ENCODE results near the gene SETD2.

DNA sequence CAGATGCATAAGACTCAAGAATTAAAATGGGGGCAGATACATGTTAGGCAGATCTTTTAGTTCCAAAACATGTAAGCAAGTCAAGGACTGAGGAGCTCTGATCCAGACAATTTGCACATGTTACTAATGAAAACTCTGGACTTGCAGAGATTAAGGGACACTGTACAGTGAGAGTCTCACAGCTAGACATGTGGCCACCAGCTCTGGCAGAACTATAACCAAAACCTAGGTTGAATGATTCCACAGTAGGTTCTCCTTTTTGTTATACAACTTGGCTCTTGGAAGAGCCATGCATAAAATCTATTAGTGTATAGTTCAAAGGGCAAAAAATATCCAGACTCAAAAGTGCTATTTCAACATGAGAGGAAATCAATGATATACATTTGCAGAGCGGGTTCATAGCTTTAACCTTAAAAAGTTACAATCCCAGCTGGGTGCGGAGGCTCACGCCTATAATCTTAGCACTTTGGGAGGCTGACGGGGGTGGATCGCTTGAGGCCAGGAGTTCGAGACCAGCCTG is 61.8 kb downstream of the SETD2 start:
- TF ChIP-seq, protein P1, sequence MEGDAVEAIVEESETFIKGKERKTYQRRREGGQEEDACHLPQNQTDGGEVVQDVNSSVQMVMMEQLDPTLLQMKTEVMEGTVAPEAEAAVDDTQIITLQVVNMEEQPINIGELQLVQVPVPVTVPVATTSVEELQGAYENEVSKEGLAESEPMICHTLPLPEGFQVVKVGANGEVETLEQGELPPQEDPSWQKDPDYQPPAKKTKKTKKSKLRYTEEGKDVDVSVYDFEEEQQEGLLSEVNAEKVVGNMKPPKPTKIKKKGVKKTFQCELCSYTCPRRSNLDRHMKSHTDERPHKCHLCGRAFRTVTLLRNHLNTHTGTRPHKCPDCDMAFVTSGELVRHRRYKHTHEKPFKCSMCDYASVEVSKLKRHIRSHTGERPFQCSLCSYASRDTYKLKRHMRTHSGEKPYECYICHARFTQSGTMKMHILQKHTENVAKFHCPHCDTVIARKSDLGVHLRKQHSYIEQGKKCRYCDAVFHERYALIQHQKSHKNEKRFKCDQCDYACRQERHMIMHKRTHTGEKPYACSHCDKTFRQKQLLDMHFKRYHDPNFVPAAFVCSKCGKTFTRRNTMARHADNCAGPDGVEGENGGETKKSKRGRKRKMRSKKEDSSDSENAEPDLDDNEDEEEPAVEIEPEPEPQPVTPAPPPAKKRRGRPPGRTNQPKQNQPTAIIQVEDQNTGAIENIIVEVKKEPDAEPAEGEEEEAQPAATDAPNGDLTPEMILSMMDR (IDR thresholded peaks at IDR 0.05 in 8 of 11, conservative IDR thresholded peaks at IDR 0.05 in 3 of 11), result no peak
- TF ChIP-seq POLR2A (IDR thresholded peaks at IDR 0.05) (no peak), POLR2AphosphoS5 (IDR thresholded peaks at IDR 0.05) (no peak)
